ENCODE measurements around the gene APIP. TPM values are rescaled to one million over a fixed set of nuclear protein-coding genes. Genes with fewer than 3 reads are reported as not detected.

Gene APIP
- total RNA-seq, 1 donor from 2014 or later: 13.0 TPM

DNA sequence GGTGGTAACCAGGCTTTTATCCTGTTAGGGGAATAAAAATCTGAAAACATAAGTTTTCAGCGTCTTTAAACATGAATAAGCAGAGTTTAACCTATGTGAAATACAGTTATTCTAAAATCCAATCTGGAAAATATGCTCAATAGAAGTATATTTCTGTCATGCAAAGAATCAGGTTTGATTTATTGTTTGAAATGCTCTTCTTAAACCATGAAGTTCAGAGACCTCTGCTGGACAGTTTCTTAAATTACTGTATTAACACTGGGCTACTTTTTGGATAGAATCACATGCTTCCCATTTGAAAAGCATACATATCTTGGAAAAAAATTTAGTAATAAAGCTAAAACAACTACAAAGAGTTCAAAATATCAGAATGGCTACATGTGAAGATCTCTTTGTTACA is 25.4 kb downstream of the APIP start:
- Mint-ChIP-seq H3K27me3 (ENCODE audit: unreplicated experiment) (no peaks in the 10 kb centered on the region), H3K36me3 (ENCODE audit: low read depth, unreplicated experiment) (no peaks in the 10 kb centered on the region), H3K4me3 (ENCODE audit: unreplicated experiment) (no peak overlapping the region), H3K9me3 (ENCODE audit: unreplicated experiment) (no peaks in the 10 kb centered on the region), H3K27ac (ENCODE audit: unreplicated experiment) (no peak overlapping the region), H3K4me1 (ENCODE audit: unreplicated experiment) (no peaks in the 10 kb centered on the region)
- TF ChIP-seq, protein P1, sequence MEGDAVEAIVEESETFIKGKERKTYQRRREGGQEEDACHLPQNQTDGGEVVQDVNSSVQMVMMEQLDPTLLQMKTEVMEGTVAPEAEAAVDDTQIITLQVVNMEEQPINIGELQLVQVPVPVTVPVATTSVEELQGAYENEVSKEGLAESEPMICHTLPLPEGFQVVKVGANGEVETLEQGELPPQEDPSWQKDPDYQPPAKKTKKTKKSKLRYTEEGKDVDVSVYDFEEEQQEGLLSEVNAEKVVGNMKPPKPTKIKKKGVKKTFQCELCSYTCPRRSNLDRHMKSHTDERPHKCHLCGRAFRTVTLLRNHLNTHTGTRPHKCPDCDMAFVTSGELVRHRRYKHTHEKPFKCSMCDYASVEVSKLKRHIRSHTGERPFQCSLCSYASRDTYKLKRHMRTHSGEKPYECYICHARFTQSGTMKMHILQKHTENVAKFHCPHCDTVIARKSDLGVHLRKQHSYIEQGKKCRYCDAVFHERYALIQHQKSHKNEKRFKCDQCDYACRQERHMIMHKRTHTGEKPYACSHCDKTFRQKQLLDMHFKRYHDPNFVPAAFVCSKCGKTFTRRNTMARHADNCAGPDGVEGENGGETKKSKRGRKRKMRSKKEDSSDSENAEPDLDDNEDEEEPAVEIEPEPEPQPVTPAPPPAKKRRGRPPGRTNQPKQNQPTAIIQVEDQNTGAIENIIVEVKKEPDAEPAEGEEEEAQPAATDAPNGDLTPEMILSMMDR (IDR thresholded peaks at IDR 0.05; ENCODE audit: unreplicated experiment): peak; percentile 47
- DNase-seq (ENCODE audit: low spot score): no peak

DNA sequence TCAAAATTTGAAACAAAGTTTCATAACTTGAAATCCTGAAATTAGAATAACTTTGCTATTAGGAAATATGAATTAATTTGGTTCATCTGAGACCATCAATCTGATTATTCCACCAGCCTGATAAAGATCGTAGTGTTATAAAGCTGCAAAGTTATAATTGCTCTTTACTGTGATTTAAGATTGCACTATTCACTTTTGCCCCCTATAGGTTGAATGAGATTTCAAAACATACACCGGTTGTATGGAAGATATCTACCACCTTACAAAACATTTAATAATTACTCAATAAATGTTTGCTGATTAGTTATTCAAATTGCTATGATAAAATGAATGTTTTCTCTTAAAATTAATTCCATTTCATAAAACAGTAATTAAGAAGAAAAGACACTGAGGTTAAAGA is 26.1 kb downstream of the APIP start:
- no peak for DNase-seq (ENCODE audit: low spot score)
- H3K27me3 Mint-ChIP-seq (ENCODE audit: unreplicated experiment): no peaks in the 10 kb centered on the region

DNA sequence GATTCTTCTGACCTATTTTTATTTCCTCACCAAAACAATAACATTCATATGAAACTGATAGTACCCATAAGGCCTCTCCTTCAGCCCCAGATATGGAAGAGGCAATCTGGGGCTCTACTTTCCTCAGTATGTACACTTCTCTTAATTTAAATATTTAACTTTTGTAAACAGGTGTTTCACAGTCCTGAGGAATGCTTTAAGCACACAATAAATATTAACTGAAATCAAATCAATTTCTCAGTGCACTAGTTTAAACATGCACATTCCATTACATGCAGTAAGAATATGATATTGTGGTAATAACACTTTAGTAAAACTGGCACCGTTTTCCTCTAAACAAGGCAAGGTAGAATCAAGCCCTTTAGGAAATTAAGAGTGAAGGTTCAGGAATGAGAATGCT is 28.9 kb downstream of the APIP start:
- H3K9me3 Mint-ChIP-seq (ENCODE audit: unreplicated experiment): no peaks in the 10 kb centered on the region
- H3K36me3 Mint-ChIP-seq (ENCODE audit: low read depth, unreplicated experiment): no peaks in the 10 kb centered on the region
- H3K4me3 Mint-ChIP-seq (ENCODE audit: unreplicated experiment): no peak overlapping the region
- H3K27ac Mint-ChIP-seq (ENCODE audit: unreplicated experiment): no peak overlapping the region
- no peaks in the 10 kb centered on the region for H3K27me3 Mint-ChIP-seq (ENCODE audit: unreplicated experiment)
- no peaks in the 10 kb centered on the region for H3K4me1 Mint-ChIP-seq (ENCODE audit: unreplicated experiment)
- TF ChIP-seq, protein P1 (IDR thresholded peaks at IDR 0.05; ENCODE audit: unreplicated experiment): no peak
- no peak for DNase-seq (ENCODE audit: low spot score)

More for the DNA sequence above, 26.1 kb downstream of the APIP start:
- H3K4me1 Mint-ChIP-seq (ENCODE audit: unreplicated experiment): no peaks in the 10 kb centered on the region
- TF ChIP-seq, protein P1 (IDR thresholded peaks at IDR 0.05; ENCODE audit: unreplicated experiment): no peak
- no peak overlapping the region for H3K27ac Mint-ChIP-seq (ENCODE audit: unreplicated experiment)
- no peaks in the 10 kb centered on the region for H3K9me3 Mint-ChIP-seq (ENCODE audit: unreplicated experiment)
- no peak overlapping the region for H3K4me3 Mint-ChIP-seq (ENCODE audit: unreplicated experiment)
- no peaks in the 10 kb centered on the region for H3K36me3 Mint-ChIP-seq (ENCODE audit: low read depth, unreplicated experiment)

DNA sequence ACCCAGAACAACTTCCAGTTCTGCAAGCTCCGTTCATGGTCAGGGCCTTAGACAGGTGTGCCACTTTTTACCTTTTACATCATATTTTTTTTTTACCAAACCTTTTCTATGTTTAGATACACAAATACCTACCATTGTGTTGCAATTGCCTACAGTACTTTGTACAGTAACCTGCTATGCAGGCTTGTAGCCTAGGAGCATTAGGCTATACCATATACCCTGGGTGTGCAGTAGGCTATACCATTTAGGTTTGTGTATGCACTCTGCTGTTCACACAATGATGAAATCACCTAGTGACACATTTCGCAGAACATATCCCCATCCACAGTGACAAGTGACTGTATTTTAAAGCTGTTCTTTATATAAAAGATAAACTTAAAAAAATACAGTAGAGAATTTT is 29.6 kb downstream of the APIP start:
- no peaks in the 10 kb centered on the region for H3K9me3 Mint-ChIP-seq (ENCODE audit: unreplicated experiment)
- H3K27ac Mint-ChIP-seq (ENCODE audit: unreplicated experiment): no peak overlapping the region
- no peak overlapping the region for H3K4me3 Mint-ChIP-seq (ENCODE audit: unreplicated experiment)
- no peaks in the 10 kb centered on the region for H3K36me3 Mint-ChIP-seq (ENCODE audit: low read depth, unreplicated experiment)
- no peaks in the 10 kb centered on the region for H3K27me3 Mint-ChIP-seq (ENCODE audit: unreplicated experiment)
- no peaks in the 10 kb centered on the region for H3K4me1 Mint-ChIP-seq (ENCODE audit: unreplicated experiment)
- DNase-seq (ENCODE audit: low spot score): no peak
- TF ChIP-seq, protein P1 (IDR thresholded peaks at IDR 0.05; ENCODE audit: unreplicated experiment): no peak

DNA sequence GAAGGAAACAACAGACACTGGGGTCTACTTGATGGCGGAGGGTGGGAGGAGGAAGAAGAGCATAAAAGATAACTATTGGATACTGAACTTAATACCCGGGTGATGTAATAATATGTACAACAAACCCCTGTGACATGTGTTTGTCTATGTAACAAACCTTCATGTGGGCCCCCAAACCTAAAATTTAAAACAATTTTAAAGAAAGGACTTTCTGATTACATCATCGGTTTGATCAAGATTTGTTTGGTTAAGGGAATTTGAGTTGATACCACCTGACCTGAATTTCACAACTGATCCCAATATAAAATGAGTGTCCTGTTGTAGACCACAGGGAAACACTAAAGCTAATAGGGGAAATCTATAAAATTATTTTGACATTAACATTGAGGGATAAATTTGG is 34.3 kb downstream of the APIP start:
- no peak overlapping the region for H3K27ac Mint-ChIP-seq (ENCODE audit: unreplicated experiment)
- no peaks in the 10 kb centered on the region for H3K9me3 Mint-ChIP-seq (ENCODE audit: unreplicated experiment)
- H3K36me3 Mint-ChIP-seq (ENCODE audit: low read depth, unreplicated experiment): no peaks in the 10 kb centered on the region
- no peak overlapping the region for H3K4me3 Mint-ChIP-seq (ENCODE audit: unreplicated experiment)
- no peaks in the 10 kb centered on the region for H3K4me1 Mint-ChIP-seq (ENCODE audit: unreplicated experiment)
- TF ChIP-seq, protein P1 (IDR thresholded peaks at IDR 0.05; ENCODE audit: unreplicated experiment): no peak
- no peak for DNase-seq (ENCODE audit: low spot score)
- H3K27me3 Mint-ChIP-seq (ENCODE audit: unreplicated experiment): no peaks in the 10 kb centered on the region

All from endothelial cell (in vitro differentiated cells).